ENCODE measurements around the gene ZACN.

ZACN gene

DNA sequence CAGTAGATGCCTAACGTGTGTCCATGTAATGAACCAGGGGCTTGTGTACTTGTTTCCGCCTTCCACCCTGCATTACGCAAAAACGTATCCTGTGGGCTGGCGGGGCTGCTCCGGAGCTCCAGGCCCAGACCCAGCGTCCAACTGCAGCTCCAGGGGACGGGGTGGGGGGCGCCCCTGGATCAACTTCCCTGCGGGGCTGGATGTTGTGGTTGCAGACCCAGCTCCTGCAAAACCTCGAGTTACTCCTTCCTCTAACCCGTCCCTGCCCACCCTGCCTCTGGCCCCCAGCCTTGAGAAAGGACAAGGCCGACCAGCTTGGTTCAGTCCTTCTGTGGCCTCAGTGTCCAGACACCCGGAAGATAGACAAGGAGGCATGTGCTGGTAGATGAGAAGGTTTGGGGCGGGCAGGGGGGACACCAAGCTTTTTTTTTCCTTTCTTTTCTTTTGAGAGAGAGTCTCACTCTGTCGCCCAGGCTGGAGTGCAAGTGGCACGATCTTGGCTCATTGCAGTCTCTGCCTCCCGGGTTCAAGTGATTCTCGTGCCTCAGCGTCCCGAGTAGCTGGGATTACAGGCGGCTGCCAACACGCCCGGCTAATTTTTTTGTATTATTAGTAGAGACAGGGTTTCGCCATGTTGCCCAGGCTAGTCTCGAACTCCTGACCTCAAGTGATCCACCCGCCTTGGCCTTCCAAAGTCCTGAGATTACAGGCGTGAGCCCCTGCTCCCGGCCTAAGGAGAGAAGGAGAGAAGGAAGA, 25.3 kb downstream of the ZACN start:
- DNase-seq, result no peak

GRCh38 chr17:76104896-76105231, 25.9 kb downstream of the ZACN start:
- DNase-seq, result no peak

DNA sequence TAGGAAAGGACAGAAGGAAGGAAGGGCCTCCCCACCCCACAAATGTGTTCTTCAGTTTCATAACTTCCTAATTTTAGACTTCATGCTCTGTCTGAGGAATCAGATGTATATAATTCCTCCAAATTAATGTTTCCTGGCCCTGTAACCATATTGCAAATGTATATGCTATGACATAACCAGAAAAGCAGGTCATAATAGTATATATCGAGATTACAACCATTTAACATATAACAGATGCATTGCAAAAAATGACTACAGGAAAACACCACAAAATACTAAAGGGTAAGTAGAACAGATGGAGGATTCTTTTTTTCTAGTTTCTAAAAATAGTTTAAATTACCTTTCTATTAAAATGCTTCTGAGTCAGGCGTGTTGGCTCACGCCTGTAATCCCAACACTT, 27.7 kb downstream of the ZACN start:
- no peak for DNase-seq

DNA sequence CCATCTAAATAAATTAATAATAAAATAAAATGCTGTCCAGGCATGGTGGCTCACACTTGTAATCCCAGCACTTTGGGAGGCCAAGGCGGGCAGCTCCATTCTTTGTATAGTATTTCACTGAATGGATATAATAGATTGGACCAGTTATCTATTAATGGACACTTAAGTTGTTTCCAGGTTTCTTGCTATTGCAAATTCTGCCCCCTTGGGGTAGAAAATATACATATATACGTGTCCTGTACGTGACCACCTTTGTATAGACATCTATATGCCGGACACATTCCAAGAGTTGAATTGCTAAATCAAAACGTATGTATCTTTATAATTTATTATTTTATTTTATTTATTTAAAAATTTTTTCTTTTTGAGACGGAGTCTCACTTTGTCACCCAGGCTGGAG, 28.5 kb downstream of the ZACN start:
- DNase-seq, result peak; percentile 12

- DNase-seq, result no peak
These were observed 33.0 kb downstream of the ZACN start for GRCh38 chr17:76111956-76112355.

- DNase-seq, result no peak
These were observed 36.3 kb downstream of the ZACN start for GRCh38 chr17:76115138-76115754.

- DNase-seq, result no peak
These were observed 40.7 kb downstream of the ZACN start for GRCh38 chr17:76119409-76120371.

DNA sequence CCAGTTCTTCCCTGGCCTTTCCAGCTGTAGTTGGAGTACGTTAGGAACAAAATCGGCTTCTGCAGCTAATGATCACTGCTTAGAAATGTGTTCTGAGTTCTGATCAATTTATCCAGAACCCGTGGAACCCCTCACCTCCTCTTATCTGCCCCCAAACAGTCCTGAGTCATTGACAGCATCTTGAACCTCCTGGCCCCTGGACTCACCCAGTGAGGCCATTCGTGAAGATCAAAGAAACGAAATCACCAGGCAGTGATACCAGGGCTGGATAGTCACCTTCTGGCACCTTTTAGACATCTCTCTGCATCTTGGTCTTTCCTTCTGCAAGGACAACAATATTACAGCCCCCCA, 41.7 kb downstream of the ZACN start:
- DNase-seq, result no peak

- DNase-seq, result no peak
These were observed 43.0 kb downstream of the ZACN start for GRCh38 chr17:76121932-76122430.

GRCh38 chr17:76122431-76123190, 43.6 kb downstream of the ZACN start:
- no peak for DNase-seq

DNA sequence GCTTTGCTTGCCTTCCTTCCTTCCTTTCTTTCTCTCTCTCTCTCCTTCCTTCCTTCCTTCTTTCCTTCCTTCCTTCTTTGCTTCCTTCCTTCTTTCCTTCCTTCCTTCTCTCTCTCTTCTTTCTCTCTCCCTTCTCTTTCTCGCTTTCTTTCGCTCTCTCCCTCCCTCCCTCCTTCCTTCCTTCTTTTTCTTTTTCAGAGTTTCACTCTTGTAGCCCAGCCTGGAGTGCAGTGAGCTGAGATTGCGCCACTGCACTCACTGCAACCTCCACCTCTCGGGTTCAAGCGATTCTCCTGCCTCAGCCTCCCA, 44.2 kb downstream of the ZACN start:
- DNase-seq, result no peak

- DNase-seq, result no peak
These were observed 45.0 kb downstream of the ZACN start for GRCh38 chr17:76123749-76124581.

DNA sequence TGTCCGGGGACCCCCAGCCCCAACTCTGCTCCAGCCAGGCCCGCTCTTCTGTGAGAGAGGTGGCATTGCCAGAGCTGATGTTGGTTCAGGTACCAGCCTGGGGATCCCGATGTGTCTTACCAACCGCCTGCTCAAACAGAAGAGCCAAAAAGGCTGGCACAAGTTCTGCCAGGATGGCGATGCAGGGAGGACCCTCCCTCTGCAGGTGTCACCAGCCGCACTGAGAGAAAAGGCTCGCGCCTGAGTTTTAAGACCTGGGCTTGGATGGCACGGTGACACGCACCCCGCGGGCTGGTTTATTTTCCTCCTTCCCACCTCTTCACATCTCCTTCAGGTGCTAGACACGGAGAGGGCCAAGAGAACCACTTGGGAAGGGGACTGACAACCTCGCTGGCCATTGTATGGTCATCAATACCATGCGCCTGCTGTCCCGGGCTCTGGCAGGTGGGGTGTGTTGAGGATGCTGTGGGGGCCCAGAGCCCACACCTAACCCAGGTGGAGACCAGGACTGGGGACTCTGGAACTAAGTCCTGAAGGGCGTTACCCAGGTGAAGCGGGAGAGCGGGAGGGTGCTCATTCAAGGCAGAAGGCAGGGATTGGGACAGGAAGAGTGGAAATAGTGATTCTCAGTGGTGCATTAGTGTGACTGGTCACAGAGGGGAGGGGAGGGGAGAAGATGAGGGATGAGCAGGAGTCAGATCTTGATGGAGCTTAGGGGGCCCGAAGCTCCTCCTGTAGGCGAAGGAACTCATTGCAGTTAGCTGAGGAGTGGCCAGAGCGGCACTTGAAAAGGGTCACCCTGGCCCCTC, 45.8 kb downstream of the ZACN start:
- no peak for DNase-seq

- DNase-seq, result no peak
These were observed 46.4 kb downstream of the ZACN start for GRCh38 chr17:76125391-76125675.

DNA sequence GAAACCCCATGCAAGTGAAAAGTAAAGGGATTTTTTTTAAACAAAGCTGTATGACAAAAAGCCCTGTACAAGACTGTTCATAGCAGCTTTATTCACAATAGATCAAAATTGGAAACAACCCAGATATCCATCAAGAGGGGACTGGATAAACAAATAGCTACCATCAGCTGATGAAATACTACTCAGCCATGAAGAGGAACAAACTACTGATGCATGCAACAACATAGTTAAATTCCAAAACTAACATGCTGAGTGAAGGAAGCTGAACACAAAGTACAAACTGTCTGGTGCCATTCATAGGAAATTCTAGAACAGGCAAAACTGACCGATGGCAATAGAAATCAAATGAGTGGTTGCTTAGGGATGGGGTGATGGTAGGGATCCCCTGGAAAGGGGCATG, 46.9 kb downstream of the ZACN start:
- DNase-seq, result no peak

- no peak for DNase-seq
These were observed 51.5 kb downstream of the ZACN start for GRCh38 chr17:76130473-76130872.

GRCh38 chr17:76131051-76131691, 52.2 kb downstream of the ZACN start:
- no peak for DNase-seq

DNA sequence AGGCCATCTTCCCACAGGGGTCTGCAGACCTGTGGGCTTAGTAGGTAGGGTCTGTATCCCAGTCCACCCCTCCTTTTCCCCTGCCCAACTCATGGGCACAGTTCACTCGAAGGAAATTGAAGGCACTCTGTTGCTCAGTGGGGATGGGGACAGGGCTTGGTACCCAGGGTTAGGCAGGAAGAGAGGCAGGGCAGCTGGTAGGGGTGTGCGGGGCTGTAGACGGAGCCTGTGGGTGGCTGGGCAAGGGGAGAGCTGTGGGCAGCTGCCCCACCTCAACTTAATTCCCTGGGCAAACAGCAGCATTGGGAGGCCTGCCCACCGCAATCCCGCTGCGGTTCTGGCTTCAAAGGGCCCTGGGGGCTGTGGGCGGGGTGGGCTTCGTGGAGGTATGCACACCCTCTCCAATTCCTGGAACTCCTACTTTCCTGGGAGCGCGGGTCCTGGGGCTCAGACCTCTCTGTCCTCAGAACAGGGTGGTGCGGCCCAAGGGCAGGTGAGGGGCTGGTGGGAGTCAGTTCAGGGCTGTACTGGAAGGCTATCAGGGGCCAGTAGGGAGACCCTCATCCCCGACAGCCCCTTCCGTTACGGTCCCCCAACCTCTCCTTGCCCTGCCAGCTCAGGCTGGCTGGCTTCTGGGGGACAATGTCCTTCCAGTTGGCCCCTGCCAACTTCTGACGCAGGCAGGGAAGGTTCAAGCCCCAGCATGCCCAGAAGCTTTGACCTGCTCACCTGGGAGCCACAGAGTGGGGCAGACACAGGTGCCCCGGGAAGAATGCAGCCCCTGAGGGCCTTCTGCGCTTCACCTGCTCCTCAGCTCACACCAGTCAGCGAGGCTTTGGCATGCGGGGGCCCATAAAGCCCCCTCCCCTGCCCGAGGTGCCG, 53.0 kb downstream of the ZACN start:
- no peak for DNase-seq
